Upper lobe of right lung (tissue), 1 donor: ENCODE data around the gene RBM5. TPM values are rescaled to one million over a fixed set of nuclear protein-coding genes. Genes with fewer than 3 reads are reported as not detected.

Experiments used
- ATAC-seq: fragments of 200-7000 bp; cut with Tn5 transposase; one replicate; pipeline ENCODE4 v1.9.1; 2020; ENCODE audit warnings: mild to moderate bottlenecking, moderate library complexity
- DNase-seq: peaks from one replicate; pipeline ENCODE4 v3.0.0-alpha.2; 2020
- H3K27ac ChIP-seq: fragments of 200-600 bp; one replicate; pipeline ENCODE4 v1.8.0; 2022
- H3K27me3 ChIP-seq: fragments of 200-600 bp; one replicate; pipeline ENCODE4 v1.8.0; 2022; ENCODE audit warnings: mild to moderate bottlenecking
- H3K36me3 ChIP-seq: fragments of 200-600 bp; one replicate; pipeline ENCODE4 v1.8.0; 2022
- H3K4me1 ChIP-seq: fragments of 200-600 bp; one replicate; pipeline ENCODE4 v1.8.0; 2022
- H3K4me3 ChIP-seq: fragments of 200-600 bp; one replicate; pipeline ENCODE4 v1.8.0; 2022; ENCODE audit warnings: mild to moderate bottlenecking
- H3K9me3 ChIP-seq: fragments of 200-600 bp; one replicate; pipeline ENCODE4 v1.8.0; 2022
- CTCF ChIP-seq: fragments of 200-600 bp; IDR thresholded peaks from one replicate; pipeline ENCODE4 v1.8.0; 2022; ENCODE audit warnings: antibody characterized with exemption
- intact Hi-C: fragments of 100-400 bp; cut with DNase I; formaldehyde crosslinking; loops from one replicate; pipeline ENCODE4 v1.11.0; 2022
- total RNA-seq: library from RNA; stranded (reverse); fragmentation: NEBNext Ultra II Directional; extraction: Animal tissue kit (Norgen Biotek cat#: 25700); gene quantifications from one replicate; pipeline ENCODE4 v1.2.1, GENCODE V29; 2021
- donor health status: DM: no; HTN: yes; CAD: no; lungs with severe emphysema.

The RBM5 gene
- total RNA-seq, 1 donor from 2014 or later: 161 TPM

DNA sequence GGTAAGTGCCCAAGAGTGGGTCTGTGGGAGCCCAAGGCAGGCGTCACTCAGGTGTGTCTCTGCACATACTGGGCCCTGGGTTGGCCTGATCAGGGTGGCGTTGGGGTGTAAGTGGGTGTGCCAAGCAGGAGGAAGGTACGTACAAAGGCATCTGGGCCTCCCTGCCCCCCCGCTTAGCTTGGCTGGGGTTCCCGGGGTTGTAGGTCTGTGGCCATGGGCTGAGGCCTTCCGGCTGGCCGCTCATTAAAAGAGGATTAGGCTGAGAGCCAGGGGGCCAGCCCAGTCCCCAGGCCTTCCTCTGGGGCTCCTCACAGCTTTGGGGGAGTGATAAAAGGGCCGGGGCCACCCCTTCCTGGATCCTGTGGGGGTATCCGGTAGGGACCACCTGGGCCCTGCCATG lies 79.7 kb downstream of the RBM5 start:
- no peaks in the 10 kb centered on the region for H3K9me3 ChIP-seq
- no peak for TF ChIP-seq CTCF

More for the DNA sequence above, 79.7 kb downstream of the RBM5 start:
- DNase-seq (no peak), ATAC-seq (no peak)
- H3K27me3 ChIP-seq: no peaks in the 10 kb centered on the region
- peaks cover 77% of the 10 kb centered on the region for H3K4me1 ChIP-seq
- intact Hi-C loops: no loop called here
- peak overlapping the region; percentile 76 for H3K27ac ChIP-seq
- no peak overlapping the region for H3K4me3 ChIP-seq
- H3K36me3 ChIP-seq: no peaks in the 10 kb centered on the region

Other genes with a start within 250 kb of the RBM5 start
- 1.5 TPM for gene TRAIP, start 232.4 kb upstream of the RBM5 start, total RNA-seq
- gene CAMKV, start 219.0 kb upstream of the RBM5 start, total RNA-seq: not detected
- 46.2 TPM for gene MST1R, start 185.0 kb upstream of the RBM5 start, total RNA-seq
- gene MON1A, start 159.1 kb upstream of the RBM5 start, total RNA-seq: 10.2 TPM
- 110 TPM for gene RBM6, start 148.8 kb upstream of the RBM5 start, total RNA-seq
- gene SEMA3F, start 66.4 kb downstream of the RBM5 start, total RNA-seq: 65.6 TPM
- gene GNAT1, start 102.7 kb downstream of the RBM5 start, total RNA-seq: not detected
- gene SLC38A3, start 116.4 kb downstream of the RBM5 start, total RNA-seq: not detected
- gene GNAI2, start 147.3 kb downstream of the RBM5 start, total RNA-seq: 321 TPM
- 120 TPM for gene SEMA3B, start 180.2 kb downstream of the RBM5 start, total RNA-seq
- gene LSMEM2, start 190.2 kb downstream of the RBM5 start, total RNA-seq: not detected
- 77.0 TPM for gene IFRD2, start 203.5 kb downstream of the RBM5 start, total RNA-seq
- 2.8 TPM for gene HYAL3, start 210.5 kb downstream of the RBM5 start, total RNA-seq
- 12.5 TPM for gene NAA80, start 210.5 kb downstream of the RBM5 start, total RNA-seq
- gene HYAL1, start 214.7 kb downstream of the RBM5 start, total RNA-seq: 78.8 TPM
- gene HYAL2, start 233.8 kb downstream of the RBM5 start, total RNA-seq: 303 TPM
- gene TUSC2, start 239.3 kb downstream of the RBM5 start, total RNA-seq: 29.2 TPM